KOPT-K1 (cell line): ENCODE measurements around the gene IGF1.

Experiments
- H3K27ac ChIP-seq: fragments of 200-600 bp; sonication (generic); 2 replicates; pipeline ENCODE4 v1.5.1; 2016; ENCODE audit warnings: antibody characterized with exemption, mild to moderate bottlenecking, low read depth, low read length; ENCODE audit not compliant: poor library complexity, severe bottlenecking
- H3K36me3 ChIP-seq: fragments of 200-600 bp; sonication (generic); 2 replicates; pipeline ENCODE4 v1.5.1; 2017; ENCODE audit warnings: antibody characterized with exemption, mild to moderate bottlenecking, low read length, moderate library complexity; ENCODE audit not compliant: insufficient read depth
- H3K9me3 ChIP-seq: fragments of 200-600 bp; sonication (generic); 2 replicates; pipeline ENCODE4 v1.5.1; 2017; ENCODE audit warnings: antibody characterized with exemption, low read length, mild to moderate bottlenecking; ENCODE audit not compliant: insufficient read depth, poor library complexity, severe bottlenecking

The IGF1 gene

GRCh38 chr12:102479099-102479885 lies 1.1 kb downstream of the IGF1 start:
- H3K27ac ChIP-seq, result no peak overlapping the region

GRCh38 chr12:102478405-102479098 lies 1.8 kb downstream of the IGF1 start:
- Histone ChIP-seq H3K9me3 (no peaks in the 10 kb centered on the region), H3K27ac (no peak overlapping the region), H3K36me3 (no peaks in the 10 kb centered on the region)

More at GRCh38 chr12:102479099-102479885, 1.1 kb downstream of the IGF1 start:
- H3K9me3 ChIP-seq, result no peaks in the 10 kb centered on the region
- no peaks in the 10 kb centered on the region for H3K36me3 ChIP-seq

GRCh38 chr12:102475355-102475754 lies 5.0 kb downstream of the IGF1 start:
- no peak overlapping the region for H3K27ac ChIP-seq
- no peaks in the 10 kb centered on the region for H3K9me3 ChIP-seq
- H3K36me3 ChIP-seq, result no peaks in the 10 kb centered on the region

GRCh38 chr12:102474438-102475064 lies 5.8 kb downstream of the IGF1 start:
- Histone ChIP-seq H3K27ac (no peak overlapping the region), H3K9me3 (no peaks in the 10 kb centered on the region), H3K36me3 (no peaks in the 10 kb centered on the region)

GRCh38 chr12:102472496-102472895 lies 7.9 kb downstream of the IGF1 start:
- H3K27ac ChIP-seq, result no peak overlapping the region
- H3K9me3 ChIP-seq, result no peaks in the 10 kb centered on the region
- H3K36me3 ChIP-seq, result no peaks in the 10 kb centered on the region

- no peak overlapping the region for H3K27ac ChIP-seq
- no peaks in the 10 kb centered on the region for H3K36me3 ChIP-seq
- H3K9me3 ChIP-seq, result no peaks in the 10 kb centered on the region
Observed at GRCh38 chr12:102471556-102471955, 8.8 kb downstream of the IGF1 start.

GRCh38 chr12:102470945-102471344 lies 9.4 kb downstream of the IGF1 start:
- H3K36me3 ChIP-seq, result no peaks in the 10 kb centered on the region
- H3K9me3 ChIP-seq, result no peaks in the 10 kb centered on the region

GRCh38 chr12:102468261-102468915 lies 12.0 kb downstream of the IGF1 start:
- no peaks in the 10 kb centered on the region for H3K9me3 ChIP-seq
- H3K27ac ChIP-seq, result no peak overlapping the region
- no peaks in the 10 kb centered on the region for H3K36me3 ChIP-seq

More at GRCh38 chr12:102470945-102471344, 9.4 kb downstream of the IGF1 start:
- no peak overlapping the region for H3K27ac ChIP-seq

GRCh38 chr12:102465762-102466560 lies 14.4 kb downstream of the IGF1 start:
- no peaks in the 10 kb centered on the region for H3K9me3 ChIP-seq
- H3K36me3 ChIP-seq, result no peaks in the 10 kb centered on the region

GRCh38 chr12:102463659-102464249 lies 16.6 kb downstream of the IGF1 start:
- Histone ChIP-seq H3K9me3 (no peaks in the 10 kb centered on the region), H3K27ac (no peak overlapping the region), H3K36me3 (no peaks in the 10 kb centered on the region)

More at GRCh38 chr12:102465762-102466560, 14.4 kb downstream of the IGF1 start:
- no peak overlapping the region for H3K27ac ChIP-seq

- Histone ChIP-seq H3K9me3 (no peaks in the 10 kb centered on the region), H3K27ac (no peak overlapping the region), H3K36me3 (no peaks in the 10 kb centered on the region)
Observed at GRCh38 chr12:102462795-102463465, 17.4 kb downstream of the IGF1 start.

GRCh38 chr12:102462386-102462785 lies 18.0 kb downstream of the IGF1 start:
- Histone ChIP-seq H3K36me3 (no peaks in the 10 kb centered on the region), H3K9me3 (no peaks in the 10 kb centered on the region), H3K27ac (no peak overlapping the region)

GRCh38 chr12:102461501-102461900 lies 18.9 kb downstream of the IGF1 start:
- no peaks in the 10 kb centered on the region for H3K36me3 ChIP-seq
- H3K9me3 ChIP-seq, result no peaks in the 10 kb centered on the region
- H3K27ac ChIP-seq, result no peak overlapping the region

GRCh38 chr12:102459314-102459713 lies 21.0 kb downstream of the IGF1 start:
- no peaks in the 10 kb centered on the region for H3K9me3 ChIP-seq
- H3K27ac ChIP-seq, result no peak overlapping the region
- H3K36me3 ChIP-seq, result no peaks in the 10 kb centered on the region
